ENCODE data around the gene CHORDC1. TPM values are rescaled to one million over a fixed set of nuclear protein-coding genes. Genes with fewer than 3 reads are reported as not detected.
"Not testable (repeated sequence)": the region's sequence is repeated elsewhere in the genome, so short reads cannot be mapped to it uniquely, and the experiment has no call there.

Gene CHORDC1
- total RNA-seq, 2 experiments from 2014 or later: 62.0 to 86.2 TPM

DNA sequence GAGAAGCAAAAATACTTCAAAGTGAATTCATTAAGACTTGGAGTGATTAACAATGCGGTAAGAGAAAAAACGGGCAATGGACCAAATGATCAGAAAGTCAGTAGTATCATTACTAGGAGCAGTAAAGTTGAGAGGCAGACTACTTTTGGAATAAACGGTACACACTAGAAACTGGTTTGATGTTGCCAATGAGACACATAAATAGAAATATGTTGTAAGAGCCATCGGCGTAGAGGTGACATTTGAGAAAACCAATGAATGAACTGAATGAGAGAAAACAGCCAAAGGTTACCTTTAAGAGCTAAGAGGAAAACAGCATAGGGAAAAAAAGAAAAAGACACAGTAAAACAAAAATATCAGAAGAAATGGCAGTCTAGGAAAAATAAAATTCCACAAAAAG, 6.2 kb downstream of the CHORDC1 start:
- Histone ChIP-seq H3K9me3 (ENCODE audit: low read length) (no peaks in the 10 kb centered on the region), H3K4me3 (ENCODE audit: low read depth, low read length, poor library complexity, severe bottlenecking) (no peak overlapping the region), H3K27ac (ENCODE audit: low read depth, low read length, poor library complexity, severe bottlenecking) (no peak overlapping the region), H3K4me2 (ENCODE audit: low read length) (no peak overlapping the region), H3K9me2 (ENCODE audit: insufficient read depth, low read length) (no peaks in the 10 kb centered on the region), H4K20me1 (ENCODE audit: insufficient read depth, low read length) (peaks cover 43% of the 10 kb centered on the region), H3K4me1 (ENCODE audit: insufficient read depth, low read length, poor library complexity, severe bottlenecking) (peaks cover 28% of the 10 kb centered on the region), H2AFZ (ENCODE audit: low read length) (no peak overlapping the region), H3K79me2 (ENCODE audit: insufficient read depth, low read depth, low read length) (peaks cover 100% of the 10 kb centered on the region), H3K36me3 (ENCODE audit: insufficient read depth, low read length) (peaks cover 93% of the 10 kb centered on the region)
- CTCF ChIA-PET (ENCODE audit: unreplicated experiment): no interaction called here
- POLR2A ChIA-PET: no interaction called here
- TF ChIP-seq, protein P1, sequence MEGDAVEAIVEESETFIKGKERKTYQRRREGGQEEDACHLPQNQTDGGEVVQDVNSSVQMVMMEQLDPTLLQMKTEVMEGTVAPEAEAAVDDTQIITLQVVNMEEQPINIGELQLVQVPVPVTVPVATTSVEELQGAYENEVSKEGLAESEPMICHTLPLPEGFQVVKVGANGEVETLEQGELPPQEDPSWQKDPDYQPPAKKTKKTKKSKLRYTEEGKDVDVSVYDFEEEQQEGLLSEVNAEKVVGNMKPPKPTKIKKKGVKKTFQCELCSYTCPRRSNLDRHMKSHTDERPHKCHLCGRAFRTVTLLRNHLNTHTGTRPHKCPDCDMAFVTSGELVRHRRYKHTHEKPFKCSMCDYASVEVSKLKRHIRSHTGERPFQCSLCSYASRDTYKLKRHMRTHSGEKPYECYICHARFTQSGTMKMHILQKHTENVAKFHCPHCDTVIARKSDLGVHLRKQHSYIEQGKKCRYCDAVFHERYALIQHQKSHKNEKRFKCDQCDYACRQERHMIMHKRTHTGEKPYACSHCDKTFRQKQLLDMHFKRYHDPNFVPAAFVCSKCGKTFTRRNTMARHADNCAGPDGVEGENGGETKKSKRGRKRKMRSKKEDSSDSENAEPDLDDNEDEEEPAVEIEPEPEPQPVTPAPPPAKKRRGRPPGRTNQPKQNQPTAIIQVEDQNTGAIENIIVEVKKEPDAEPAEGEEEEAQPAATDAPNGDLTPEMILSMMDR (conservative IDR thresholded peaks at IDR 0.05; ENCODE audit: low read length): no peak
- no peak for TF ChIP-seq EZH2phosphoT487 (IDR thresholded peaks at IDR 0.05; ENCODE audit: borderline replicate concordance, low read depth, low read length)
- DNase-seq (ENCODE audit: low spot score): no peak
- intact Hi-C loops (cut with micrococcal nuclease; ENCODE audit: unreplicated experiment): no loop called here
- no TSS peak for BruUV-seq (replicated peaks)

DNA sequence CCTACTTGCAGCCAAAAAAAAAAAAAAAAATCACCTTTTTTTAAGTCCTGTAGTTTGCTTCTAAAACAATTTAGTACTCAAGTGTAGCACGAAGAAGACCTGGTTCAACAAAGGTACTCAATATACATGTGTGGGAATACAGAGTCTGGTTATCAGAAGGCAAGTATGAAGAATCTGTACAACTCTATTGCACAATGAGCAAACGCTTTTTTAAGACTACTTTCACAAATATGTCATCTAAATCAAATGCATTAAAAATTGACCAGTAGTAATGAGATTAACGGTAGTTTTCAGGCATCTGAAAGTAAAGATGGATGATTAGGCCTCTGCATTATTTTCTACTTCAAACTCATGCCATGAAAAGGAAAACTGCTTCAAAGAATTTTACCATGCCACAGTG, 9.5 kb downstream of the CHORDC1 start:
- H3K4me2 ChIP-seq (ENCODE audit: low read length): no peak overlapping the region
- no peak for DNase-seq (ENCODE audit: low spot score)
- POLR2A ChIA-PET: interaction anchor here (1.1 to 1.8 kb wide), 2 partner anchors 11 to 24 kb away, joined by 3 to 11 read pairs; no protein-coding TSS in a partner anchor
- peaks cover under 1% of the 10 kb centered on the region for H3K4me1 ChIP-seq (ENCODE audit: insufficient read depth, low read length, poor library complexity, severe bottlenecking)
- peaks cover 98% of the 10 kb centered on the region for H3K36me3 ChIP-seq (ENCODE audit: insufficient read depth, low read length)
- no peaks in the 10 kb centered on the region for H3K9me3 ChIP-seq (ENCODE audit: low read length)
- H3K9me2 ChIP-seq (ENCODE audit: insufficient read depth, low read length): no peaks in the 10 kb centered on the region
- CTCF ChIA-PET (ENCODE audit: unreplicated experiment): no interaction called here
- peaks cover 87% of the 10 kb centered on the region for H3K79me2 ChIP-seq (ENCODE audit: insufficient read depth, low read depth, low read length)
- H2AFZ ChIP-seq (ENCODE audit: low read length): no peak overlapping the region
- TF ChIP-seq EZH2phosphoT487 (IDR thresholded peaks at IDR 0.05; ENCODE audit: borderline replicate concordance, low read depth, low read length): no peak
- TF ChIP-seq, protein P1 (conservative IDR thresholded peaks at IDR 0.05; ENCODE audit: low read length): no peak
- H3K27ac ChIP-seq (ENCODE audit: low read depth, low read length, poor library complexity, severe bottlenecking): no peak overlapping the region
- intact Hi-C loops (cut with micrococcal nuclease; ENCODE audit: unreplicated experiment): no loop called here
- H4K20me1 ChIP-seq (ENCODE audit: insufficient read depth, low read length): peaks cover 20% of the 10 kb centered on the region
- no peak overlapping the region for H3K4me3 ChIP-seq (ENCODE audit: low read depth, low read length, poor library complexity, severe bottlenecking)
- no TSS peak for BruUV-seq (replicated peaks)

DNA sequence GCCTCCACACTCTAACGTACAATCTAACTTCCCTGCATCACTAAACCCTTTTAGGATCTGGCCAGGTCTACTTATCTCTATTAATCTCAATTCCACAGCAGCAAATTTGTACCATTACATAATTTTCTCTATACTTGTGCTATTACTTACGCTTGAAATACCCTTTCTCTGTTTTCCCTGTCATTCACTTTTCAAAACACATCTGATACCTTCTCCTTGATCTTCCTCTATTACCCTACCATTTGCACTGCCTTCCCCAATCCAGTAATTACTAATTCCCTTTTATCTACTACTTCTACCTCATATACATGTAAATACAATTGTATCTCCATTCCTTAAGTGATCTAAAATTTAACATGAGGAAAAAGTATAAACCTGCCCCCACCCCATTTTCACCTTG, 14.0 kb downstream of the CHORDC1 start:
- peaks cover 55% of the 10 kb centered on the region for H3K79me2 ChIP-seq (ENCODE audit: insufficient read depth, low read depth, low read length)
- no peak overlapping the region for H3K4me2 ChIP-seq (ENCODE audit: low read length)
- H4K20me1 ChIP-seq (ENCODE audit: insufficient read depth, low read length): peaks cover 10% of the 10 kb centered on the region
- H3K27ac ChIP-seq (ENCODE audit: low read depth, low read length, poor library complexity, severe bottlenecking): no peak overlapping the region
- no peaks in the 10 kb centered on the region for H3K9me2 ChIP-seq (ENCODE audit: insufficient read depth, low read length)
- POLR2A ChIA-PET: interaction anchor here (1.6 kb wide), 1 partner anchor 11 kb away, joined by 8 read pairs; no protein-coding TSS in a partner anchor
- intact Hi-C loops (cut with micrococcal nuclease; ENCODE audit: unreplicated experiment): no loop called here
- TF ChIP-seq, protein P1 (conservative IDR thresholded peaks at IDR 0.05; ENCODE audit: low read length): no peak
- no peak for TF ChIP-seq EZH2phosphoT487 (IDR thresholded peaks at IDR 0.05; ENCODE audit: borderline replicate concordance, low read depth, low read length)
- peaks cover 12% of the 10 kb centered on the region for H3K4me1 ChIP-seq (ENCODE audit: insufficient read depth, low read length, poor library complexity, severe bottlenecking)
- no TSS peak for BruUV-seq (replicated peaks)
- H3K36me3 ChIP-seq (ENCODE audit: insufficient read depth, low read length): peaks cover 98% of the 10 kb centered on the region
- H3K4me3 ChIP-seq (ENCODE audit: low read depth, low read length, poor library complexity, severe bottlenecking): no peak overlapping the region
- no peak for DNase-seq (ENCODE audit: low spot score)
- CTCF ChIA-PET (ENCODE audit: unreplicated experiment): no interaction called here
- H2AFZ ChIP-seq (ENCODE audit: low read length): no peak overlapping the region
- no peaks in the 10 kb centered on the region for H3K9me3 ChIP-seq (ENCODE audit: low read length)

DNA sequence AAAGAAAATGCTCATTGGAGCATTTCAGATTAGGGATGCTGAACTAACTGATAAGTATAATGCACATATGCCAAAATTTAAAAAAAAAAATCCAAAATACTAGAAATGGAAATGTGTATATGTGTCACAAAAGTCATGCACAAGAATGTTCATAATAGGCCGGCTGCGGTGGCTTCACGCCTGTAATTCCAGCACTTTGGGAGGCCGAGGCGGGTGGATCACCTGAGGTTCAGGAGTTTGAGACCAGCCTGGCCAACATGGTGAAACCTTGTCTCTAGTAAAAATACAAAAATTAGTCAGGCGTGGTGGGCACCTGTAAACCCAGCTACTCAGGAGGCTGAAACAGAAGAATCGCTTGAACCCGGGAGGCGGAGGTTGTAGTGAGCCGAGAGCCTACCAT, 14.9 kb downstream of the CHORDC1 start:
- H3K4me2 ChIP-seq (ENCODE audit: low read length); H3K9me3 ChIP-seq (ENCODE audit: low read length); BruUV-seq (replicated peaks); H3K9me2 ChIP-seq (ENCODE audit: insufficient read depth, low read length); CTCF ChIA-PET (ENCODE audit: unreplicated experiment); H3K4me3 ChIP-seq (ENCODE audit: low read depth, low read length, poor library complexity, severe bottlenecking); H4K20me1 ChIP-seq (ENCODE audit: insufficient read depth, low read length); H2AFZ ChIP-seq (ENCODE audit: low read length); intact Hi-C loops (cut with micrococcal nuclease; ENCODE audit: unreplicated experiment); DNase-seq (ENCODE audit: low spot score); H3K27ac ChIP-seq (ENCODE audit: low read depth, low read length, poor library complexity, severe bottlenecking): not testable (repeated sequence)
- Histone ChIP-seq H3K79me2 (ENCODE audit: insufficient read depth, low read depth, low read length) (peaks cover 53% of the 10 kb centered on the region), H3K36me3 (ENCODE audit: insufficient read depth, low read length) (peaks cover 98% of the 10 kb centered on the region), H3K4me1 (ENCODE audit: insufficient read depth, low read length, poor library complexity, severe bottlenecking) (peaks cover 12% of the 10 kb centered on the region)
- POLR2A ChIA-PET: interaction anchor here (1.6 kb wide), 1 partner anchor 12 kb away, joined by 8 read pairs; no protein-coding TSS in a partner anchor

Measured in OCI-LY7 (cell line).